ENCODE data around the gene TBC1D17.

- no peak for TF ChIP-seq EZH2phosphoT487 (IDR thresholded peaks at IDR 0.05; ENCODE audit: low read depth)
- TF ChIP-seq CTCF (IDR thresholded peaks at IDR 0.05; ENCODE audit: low read depth, low read length) = no peak
Measured at GRCh38 chr19:49855676-49856573, 21.6 kb upstream of the TBC1D17 start.
